RKO (cell line): ENCODE measurements around the gene ESPL1.

Experiments used
- DNase-seq: peaks from one replicate; pipeline ENCODE4 v3.0.0-alpha.2; 2016; ENCODE audit warnings: low spot score

ESPL1 gene

DNA sequence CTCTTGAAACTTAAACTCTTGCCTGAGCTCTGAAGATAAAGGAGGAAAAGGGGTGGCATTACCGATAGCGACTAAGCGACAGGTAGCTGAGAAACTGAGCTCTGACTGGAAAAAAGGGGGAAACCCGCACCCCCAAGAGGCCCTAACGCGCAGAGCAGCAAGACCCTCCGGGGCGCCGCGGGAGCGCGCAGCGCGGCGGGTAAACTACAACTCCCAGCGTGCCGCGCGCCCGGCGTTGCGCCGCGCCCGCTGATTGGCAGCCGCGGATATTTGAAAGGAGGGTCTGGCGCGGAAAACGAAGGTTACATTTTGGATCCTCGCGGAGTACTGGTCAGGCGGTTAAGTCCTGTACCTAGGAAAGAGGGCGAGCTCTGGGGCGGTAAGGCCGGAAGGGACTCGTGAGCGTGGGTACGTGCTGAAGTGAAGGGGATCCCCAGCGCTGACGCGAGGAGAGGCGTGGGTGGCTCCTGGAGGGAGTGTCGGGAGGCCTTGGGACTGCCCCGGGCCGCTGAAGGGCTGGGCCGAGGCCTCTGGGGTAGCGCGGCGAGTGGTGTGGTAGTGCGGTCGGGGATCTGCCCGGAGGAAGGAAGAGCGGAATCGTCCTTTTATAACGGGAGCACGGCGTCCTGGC is at the start of gene ESPL1:
TSS of gene ESPL1 (plus strand) at position 301 of the 631 bp plus-strand sequence. CDS start 468 bp downstream, outside the sequence.
- peak; percentile 87 for DNase-seq

DNA sequence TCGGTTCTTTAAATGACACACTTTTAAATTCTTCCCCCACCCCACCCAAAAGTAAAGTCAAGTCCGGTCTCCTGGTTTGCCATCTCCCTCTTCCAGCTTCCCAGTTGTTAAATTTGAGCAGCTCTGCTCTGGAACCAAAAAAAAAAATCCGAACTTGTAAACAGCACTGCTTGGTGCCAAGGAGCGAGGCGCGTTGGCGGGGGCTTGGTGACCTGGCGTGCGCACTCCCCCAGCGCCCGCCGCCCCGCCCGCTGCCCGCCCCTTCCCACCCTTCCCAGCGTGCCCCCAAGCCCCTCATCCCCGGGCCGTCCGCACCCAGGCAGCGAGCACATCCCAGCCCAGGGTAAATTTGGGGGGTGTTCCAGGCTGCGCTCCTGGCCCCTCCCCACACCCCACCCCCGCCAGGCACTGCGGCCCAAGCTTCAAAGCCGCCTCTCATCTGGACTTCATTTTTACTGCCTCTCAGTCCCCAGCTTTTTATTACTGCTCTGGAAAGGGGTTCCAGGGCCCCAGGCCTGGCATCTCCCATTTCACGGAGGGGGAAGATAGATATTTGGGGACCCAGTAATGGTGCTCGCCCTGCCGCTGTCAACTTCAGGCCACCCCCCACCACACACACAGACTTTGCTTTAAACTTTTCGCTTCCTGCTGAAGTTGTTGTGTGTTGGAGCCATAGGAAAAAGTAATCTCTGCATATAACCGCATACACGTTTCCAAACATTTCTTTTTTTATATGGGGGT is 49.4 kb upstream of the ESPL1 start:
- DNase-seq, result peak; percentile 39

DNA sequence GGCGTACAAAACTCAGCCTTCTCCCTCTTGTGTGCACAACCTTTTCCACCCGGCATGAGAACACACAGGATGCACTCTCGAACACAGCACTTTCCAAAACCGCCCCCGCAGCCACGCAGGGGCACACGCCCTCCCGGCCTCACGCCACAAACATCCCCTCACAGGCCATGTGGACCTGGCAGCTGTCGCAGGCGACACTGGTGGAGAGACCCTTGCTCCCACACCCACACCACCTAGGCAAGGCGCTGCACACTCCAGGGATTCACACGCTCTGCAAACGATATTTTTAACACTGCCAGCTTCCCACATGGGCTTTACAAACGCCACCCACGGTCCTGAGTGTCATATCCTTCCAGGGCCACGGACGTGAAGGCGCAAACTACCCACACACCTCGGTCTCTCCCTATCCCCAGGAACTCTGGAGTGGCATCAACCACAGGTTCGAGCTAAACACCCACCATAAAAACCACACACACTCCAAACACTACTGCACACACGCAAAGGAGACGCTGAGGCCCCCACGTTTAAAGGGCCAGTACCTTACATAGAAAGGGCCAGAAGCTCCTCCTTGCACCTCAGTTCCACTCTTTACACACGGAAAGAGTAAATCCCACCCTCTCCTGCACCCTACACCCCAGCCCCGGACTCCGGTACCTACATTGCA is 48.7 kb upstream of the ESPL1 start:
- DNase-seq, result peak; percentile 53

DNA sequence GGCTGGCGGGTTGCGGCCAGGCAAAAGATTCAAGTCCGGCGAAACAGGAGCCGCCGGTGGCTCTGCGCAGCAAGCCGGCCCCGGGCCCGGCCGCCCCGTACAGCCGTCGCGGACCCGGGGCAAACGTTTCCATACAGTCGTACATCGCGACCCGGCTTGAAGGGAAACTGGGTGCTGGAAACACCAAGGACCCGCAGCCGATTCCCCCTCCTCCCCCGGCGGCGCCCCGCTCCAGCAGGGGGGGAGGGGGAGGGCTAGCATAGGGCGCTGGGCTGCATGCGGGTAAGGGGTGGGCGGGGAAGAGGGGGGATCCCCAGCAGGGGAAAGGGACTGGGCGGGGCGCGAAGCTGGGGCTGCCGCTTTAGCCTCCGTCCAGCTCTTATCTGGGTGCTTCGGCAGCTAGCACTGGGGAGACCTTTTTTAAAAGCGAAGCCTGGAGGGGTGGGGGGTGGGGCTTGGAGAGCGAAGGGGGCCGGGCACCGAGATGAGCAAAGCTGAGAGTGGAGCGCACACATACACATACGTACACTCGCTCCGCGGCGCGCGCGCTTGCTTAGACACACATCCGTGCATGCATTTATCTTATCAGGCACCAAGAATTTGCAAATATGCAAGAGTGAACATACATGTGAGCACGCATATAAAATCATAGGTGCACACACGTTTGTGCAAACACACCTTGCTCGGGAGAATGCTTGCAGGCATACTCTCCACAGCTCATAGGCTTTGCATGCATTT is 48.0 kb upstream of the ESPL1 start:
- DNase-seq, result peak; percentile 91

DNA sequence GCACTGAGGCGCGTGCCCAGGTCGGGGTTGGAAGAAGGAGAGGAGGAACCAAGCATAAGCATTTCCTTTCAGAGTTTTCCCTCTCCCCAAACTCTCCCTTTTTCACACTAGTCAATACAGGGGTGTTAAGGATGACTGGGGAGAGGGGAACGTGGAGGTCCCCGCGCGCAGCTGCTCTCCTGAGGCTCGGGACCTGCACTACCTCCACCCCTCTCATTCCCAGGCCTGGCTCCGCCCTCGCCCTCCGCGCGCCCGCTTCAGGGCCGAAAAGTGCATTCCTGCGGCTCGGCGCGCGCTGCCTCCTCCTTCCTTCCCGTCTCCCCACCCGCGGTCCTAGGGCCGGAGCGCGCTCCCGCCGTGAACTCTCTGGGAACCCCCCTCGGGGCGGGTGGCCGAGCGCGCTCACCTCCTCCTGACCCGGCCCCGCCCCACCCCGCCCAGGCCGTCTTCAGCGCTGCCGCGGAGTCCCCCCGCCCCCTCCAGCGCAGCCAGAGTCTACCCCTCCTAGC is 47.4 kb upstream of the ESPL1 start:
- DNase-seq, result peak; percentile 93

DNA sequence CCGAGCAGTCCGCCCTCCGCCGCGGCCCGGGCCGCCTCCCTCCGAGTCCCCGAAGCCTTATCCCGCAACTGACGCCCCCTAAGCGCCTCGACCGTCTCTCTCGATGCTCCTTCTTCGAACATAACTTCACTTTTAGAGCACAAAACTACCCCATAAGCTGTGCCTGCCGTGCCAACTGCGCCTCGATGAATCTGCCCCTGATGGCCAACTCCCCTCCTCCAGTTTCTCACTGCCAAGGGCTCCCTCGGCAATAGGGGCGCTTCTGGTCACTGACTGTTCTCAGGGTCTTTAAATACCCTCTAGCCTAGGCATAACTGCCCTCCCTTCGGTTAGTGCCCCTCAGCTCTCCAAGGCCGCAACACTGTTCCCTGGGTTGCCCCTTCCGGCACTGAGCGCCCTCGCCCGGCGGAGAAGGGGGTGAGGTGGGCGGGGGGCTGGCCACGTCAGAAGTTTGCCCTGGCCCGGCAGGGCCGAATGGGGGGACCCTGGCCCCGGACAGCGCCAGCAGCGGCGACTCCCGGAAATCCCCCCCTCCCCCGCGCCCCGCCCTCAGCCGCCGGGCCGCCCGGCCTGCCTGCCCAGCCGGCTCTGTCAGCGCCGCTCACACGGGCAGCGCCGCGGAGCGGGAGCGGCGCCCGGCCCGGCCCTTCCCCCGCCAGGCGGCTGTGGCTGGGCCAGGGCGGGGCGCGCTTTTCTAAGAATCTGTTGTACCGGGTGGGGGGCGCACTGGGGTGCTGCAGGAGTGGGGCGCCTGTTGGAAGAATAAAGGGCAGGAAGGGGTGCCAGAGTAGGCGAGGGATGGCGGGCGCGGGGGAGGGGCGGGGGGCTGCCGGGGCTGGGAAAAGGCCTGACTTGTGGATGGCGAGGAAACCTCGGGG is 46.7 kb upstream of the ESPL1 start:
- DNase-seq, result peak; percentile 60

DNA sequence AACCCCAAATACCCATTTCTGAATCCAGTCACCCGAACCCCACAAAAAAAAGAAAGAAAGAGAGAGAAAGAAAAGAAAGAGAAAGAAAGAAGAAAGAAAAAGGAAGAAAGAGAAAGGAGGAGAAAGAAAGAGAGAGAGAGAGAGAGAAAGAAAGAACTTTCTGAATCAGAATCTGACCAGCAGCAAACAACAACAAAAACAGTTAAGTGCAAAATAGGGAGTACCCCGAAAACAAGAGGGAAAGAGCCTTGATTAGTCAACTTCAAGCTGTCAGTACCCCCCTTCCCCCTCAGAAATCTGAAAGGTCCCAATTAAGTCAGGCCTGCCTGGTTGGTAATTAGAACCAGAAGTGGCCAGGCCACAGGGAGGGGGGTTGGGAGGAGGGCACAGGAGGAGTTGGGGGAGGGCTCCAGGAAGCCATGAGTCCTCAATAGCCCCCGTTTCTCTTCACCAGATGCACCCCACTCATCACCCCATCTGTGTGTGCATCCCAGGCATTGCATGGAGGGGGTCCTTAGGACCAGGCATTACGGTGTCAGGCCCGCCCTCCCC is 45.9 kb upstream of the ESPL1 start:
- DNase-seq, result no peak

DNA sequence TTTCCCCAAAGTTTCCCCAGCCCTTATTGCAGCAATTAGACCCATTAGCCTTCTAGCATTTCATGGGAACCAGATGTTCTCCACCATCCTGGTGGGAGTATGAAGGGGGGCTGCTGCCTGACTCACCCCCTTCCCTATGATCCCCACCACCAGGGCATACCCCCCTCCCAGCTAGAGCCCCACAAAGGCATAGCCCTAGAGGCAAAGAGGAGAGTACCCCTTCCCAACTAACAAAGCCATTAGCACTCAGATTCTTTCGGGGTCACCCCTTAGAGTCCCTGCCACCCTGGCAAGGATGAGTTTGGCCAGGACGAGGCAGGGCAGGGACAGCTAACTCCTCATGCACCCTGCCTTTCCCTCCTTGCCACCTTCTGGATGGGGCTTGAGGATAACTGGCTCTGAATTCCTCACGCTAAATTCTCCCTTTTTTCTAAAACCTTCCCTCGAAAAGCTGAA is 45.3 kb upstream of the ESPL1 start:
- DNase-seq, result no peak

DNA sequence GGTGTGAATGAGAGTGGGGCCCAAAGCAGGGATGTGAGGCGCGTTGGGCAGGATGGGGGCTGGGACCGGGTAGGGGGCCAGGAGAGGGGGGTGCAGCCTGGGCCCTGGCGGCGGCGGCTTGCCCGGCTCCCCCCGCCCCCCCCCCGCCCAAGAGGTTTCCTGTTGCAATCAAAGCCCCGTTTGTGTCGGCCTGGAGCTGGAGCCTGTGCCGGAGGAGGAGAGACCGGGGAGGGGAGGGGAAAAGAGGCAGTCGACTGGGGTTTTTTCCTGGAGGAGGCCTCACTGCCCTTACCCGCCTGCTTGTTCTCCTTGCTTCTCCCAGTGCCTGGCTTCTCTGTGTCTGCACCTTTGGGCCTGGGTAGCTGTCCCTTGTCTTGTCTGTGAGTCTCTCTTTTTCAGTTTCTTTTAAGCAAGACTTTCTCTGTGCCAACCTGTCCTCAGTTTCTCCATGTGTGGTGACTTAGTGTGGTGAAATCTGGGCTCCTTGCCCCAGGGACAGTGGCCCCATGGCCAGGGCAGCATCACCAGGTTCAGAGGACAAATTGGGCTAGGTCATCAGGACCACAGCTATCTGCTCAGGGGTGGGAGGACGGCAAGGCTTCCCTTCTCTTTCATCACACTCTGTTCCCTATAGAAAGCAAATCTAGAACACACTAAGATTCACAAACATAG is 44.6 kb upstream of the ESPL1 start:
- no peak for DNase-seq

DNA sequence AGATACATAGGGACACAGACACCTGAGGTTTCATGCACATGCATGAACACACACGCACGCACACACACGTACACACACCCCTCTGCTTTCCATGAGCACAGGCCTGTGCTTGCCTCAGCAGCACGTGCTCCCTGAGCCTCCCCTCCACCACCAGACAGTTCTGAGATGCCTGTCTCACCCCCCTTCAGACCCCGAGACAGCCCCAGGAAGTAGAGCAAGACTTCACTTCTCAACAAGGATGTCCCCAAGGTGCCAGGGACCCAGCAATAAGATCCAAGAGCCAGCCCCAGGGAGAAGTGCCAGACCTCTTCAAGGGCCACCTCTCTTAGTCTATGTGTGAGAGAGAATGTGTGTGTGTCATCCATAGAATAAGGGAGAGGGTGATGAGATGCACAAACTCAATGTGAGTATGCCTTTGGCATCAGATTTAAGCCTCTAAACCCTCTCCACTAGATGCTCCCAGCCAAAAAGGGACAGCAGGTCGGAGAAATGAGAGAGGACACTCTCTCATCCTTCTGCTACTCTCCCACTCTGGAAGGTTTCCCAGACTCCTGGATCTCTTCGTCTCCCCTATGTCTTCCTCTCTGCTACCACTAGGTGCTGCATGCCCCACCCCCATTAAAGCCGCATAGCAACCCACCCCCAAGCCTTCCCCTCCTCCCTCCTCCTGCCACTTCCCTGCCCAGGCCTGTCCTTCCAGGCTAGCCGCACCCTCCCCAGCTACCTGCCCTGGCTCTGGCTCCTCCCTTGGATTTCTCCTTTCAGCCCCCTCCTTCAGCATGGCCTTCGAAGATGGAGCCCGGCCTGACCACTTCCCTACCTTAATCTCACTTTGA is 43.8 kb upstream of the ESPL1 start:
- no peak for DNase-seq

DNA sequence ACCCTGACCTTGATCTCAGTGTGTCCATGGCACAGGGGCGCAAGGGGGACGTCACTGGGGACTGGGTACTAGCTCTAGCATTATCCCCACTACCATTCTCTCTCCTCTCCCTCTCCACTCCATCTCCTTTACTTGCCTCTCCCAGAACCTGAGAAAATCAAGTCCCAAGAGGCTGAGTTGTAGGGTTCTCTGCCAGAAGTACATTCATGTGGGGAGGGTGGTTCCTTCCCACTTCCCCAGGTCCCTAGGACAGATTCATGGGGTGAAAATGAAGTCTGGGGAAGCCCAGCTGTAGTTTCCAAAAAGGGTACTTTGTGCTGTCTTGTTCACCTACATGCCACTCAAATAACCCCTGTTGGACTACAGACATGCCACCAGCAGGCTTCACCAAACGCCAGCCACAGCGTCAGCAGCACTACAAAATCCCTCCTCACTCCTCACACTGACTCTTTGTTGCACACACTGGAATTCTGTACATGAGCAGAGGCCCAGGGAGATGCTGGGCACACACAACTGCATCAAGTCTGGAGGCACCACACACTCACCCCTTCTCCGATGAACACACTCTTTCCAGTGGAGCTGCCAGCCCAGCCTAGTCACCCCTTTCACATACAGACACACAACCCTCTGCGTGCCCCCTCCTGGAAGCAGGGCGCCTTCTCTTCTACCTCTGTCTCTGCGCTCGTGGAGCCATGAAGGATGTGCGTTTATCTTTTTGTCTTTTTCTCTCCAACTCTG is 43.0 kb upstream of the ESPL1 start:
- DNase-seq, result no peak

DNA sequence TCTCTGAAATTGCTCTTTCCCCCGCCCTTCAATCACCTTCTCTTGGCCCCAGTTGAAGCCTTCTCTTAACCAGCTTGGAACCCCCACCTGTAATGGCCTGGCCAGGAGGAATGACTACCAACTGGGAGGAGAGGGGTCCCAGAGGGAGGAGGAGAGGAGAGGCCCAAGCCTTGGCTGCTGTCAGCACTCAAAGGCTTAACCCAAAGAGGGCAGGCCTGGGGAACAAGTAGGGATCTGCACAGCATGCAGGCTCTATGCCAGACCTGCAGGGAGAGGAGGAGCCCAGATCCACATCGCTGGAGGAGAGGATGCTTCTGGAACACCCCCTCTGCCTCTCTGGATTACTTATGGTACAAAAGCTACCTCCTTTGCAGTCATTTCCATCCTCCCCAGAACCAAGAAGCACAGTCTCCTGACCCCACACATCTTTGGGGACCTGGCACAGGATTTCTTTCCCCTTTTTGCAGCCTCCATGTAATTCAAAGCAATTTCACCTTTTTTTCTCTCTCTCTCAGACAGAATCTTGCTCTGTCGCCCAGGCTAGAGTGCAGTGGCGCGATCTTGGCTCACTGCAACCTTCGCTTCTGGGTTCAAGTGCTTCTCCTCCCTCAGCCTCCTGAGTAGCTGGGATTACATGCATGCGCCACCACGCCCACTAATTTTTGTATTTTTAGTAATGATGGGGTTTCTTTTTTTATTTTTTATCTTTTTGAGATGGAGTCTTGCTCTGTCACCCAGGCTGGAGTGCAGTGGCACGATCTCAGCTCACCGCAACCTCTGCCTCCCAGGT is 42.3 kb upstream of the ESPL1 start:
- DNase-seq, result no peak

DNA sequence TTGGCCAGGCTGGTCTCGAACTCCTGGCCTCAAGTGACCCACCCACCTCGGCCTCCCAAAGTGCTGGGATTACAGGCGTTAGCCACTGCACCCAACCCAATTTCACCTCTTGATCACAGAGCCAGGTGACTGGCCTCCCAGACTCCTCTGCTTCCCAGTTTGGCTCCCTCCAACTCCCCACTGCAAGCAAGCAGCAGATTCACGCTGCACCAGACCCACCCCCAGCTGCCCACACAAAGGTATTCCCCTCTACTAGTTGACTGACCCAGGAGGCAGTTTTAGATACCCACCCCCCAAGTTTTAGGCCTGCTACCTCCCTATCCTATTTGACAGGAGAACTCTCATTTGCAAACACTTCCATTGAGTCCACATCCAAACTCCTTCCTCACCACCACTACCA is 41.3 kb upstream of the ESPL1 start:
- no peak for DNase-seq

DNA sequence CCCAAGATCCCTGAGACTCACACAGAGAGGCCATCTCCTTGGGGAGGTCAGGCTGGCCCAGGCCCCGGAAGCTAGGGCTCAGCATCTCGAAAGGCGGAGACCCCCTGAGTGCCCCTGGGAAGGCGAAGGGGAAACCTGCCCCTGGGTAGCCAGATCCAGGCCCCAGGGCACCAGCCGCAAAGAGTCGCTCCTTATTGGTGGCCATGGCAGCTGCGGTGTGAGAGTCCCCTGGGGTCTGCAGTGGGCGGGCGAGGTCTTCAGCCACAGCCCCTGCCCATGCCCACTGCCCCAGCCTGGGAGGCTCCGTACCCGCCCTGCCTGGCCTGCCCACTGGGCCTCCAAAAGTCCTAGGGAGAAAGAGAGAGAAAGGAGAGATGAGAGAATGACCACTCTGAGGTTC is 40.8 kb upstream of the ESPL1 start:
- no peak for DNase-seq

DNA sequence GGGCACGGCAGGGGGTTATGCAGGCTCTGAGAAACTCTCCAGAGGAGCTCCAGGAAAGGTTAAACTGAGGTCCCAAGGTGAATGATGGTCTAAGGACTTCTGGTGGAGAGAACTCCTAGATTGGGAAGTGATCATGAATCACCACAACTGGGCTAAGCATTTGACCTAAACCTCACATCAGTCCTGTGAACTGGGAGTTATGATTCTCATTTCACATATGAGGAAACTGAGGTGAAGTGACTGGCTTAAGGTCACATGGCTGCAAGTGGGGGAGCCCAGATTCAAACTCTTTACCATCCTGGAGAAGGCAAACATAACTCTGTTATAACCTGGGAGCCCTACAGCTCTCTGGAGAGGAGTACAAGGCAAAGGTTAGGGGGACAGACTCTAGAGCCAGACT is 40.3 kb upstream of the ESPL1 start:
- DNase-seq, result no peak

DNA sequence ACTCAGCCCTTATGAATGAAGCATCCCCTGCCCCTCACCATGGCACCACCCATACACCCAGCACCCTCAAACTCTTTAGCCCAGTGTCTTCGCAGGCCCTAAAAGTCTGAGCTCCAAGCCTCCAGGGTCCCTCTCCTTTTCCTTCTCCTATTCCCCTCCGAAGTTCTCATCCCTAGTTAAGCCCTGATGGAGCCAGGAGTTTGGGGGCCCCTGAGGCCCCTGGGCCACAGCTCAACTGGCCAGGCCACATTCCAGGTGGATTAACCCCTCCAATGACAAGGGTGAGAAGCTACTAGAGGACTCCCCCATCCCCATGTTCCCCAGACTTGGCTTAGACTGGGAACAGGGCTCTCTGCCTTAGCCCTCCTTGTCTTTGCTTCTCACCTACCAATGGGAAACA is 38.6 kb upstream of the ESPL1 start:
- DNase-seq, result no peak

DNA sequence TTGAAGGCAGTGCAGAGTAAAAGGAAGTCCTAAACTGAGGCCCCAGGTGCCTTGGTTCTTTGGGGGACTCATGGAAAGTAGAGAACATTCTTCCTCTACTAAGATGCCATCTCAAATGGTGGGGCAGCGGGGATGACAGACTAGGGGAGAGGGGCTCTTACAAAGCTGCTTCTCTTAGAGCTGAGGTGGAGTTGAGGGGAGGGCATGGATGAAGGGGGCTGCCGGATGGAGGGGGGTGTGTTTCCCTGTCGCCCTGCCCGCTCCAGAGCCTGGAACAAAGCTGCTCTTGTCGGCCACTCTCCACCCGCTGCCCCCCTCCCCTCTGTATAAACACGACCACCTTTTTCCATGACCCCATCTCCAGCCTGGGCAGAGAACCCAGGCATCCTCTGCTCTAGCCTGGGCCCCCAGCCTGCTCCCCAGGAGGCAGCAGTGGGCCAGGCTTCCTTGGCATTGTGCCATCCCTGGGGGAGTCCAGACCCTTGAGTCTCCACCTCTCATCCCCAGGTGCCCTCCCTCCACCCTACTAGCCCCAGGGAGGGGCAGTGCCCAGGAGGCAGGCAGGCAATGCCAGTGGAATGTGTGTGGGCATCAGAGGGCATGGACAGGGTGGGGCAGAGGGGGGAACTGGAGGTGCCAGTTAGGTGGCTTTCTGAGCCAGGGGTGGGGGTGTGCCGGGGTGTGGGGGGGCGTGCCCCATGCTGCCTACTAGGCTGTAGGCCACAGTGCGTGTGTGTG is 37.8 kb upstream of the ESPL1 start:
- no peak for DNase-seq

DNA sequence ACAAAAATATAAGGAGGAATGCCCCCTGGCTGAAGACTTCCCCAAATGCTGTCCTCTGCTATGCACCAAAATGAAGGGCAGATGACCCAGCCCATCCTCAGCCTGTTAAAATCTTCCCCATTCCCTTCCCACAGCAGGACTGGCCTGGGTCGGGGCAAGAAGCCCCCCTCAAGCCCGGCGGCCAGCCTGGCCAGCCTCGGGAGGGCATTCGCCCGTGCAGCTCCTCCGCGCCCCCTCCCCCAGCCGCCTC is 36.5 kb upstream of the ESPL1 start:
- DNase-seq, result no peak
